ENCODE results near the gene ACAD9.

Gene ACAD9

DNA sequence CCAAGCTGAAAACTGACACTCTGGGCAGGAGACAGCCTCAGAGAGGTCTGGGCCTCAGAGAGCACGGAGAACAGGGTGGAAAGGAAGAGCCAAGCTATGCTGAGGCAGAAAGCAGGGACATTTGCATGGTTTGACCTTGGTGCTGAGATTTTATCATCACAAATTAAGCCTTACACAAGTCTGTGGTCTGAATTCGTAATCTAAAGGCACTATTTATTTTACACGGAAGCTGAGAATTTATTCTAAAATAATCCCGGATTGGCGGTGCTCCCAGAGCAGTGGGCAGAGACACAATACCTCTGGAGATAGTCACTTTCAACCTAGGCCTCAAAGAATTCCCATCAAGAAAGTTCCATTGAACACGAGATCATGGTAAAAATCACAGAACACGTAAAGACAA lies 67.0 kb downstream of the ACAD9 start:
- no peak overlapping the region for H3K9ac ChIP-seq (ENCODE audit: low read depth, low read length)
- no peak overlapping the region for H3K27ac ChIP-seq (ENCODE audit: low read length)
- H3K27me3 ChIP-seq (ENCODE audit: insufficient read depth, low read length), result no peaks in the 10 kb centered on the region
- H3K9me3 ChIP-seq (ENCODE audit: insufficient read depth, low read depth, low read length), result no peaks in the 10 kb centered on the region
- no peaks in the 10 kb centered on the region for H3K4me1 ChIP-seq (ENCODE audit: insufficient read depth, low read length)
- no peak overlapping the region for H3K4me3 ChIP-seq (ENCODE audit: low read length)
- H3K36me3 ChIP-seq (ENCODE audit: insufficient read depth, low read depth, low read length), result no peaks in the 10 kb centered on the region

- H3K9ac ChIP-seq (ENCODE audit: low read depth, low read length), result no peak overlapping the region
- no peaks in the 10 kb centered on the region for H3K27me3 ChIP-seq (ENCODE audit: insufficient read depth, low read length)
- no peak overlapping the region for H3K4me3 ChIP-seq (ENCODE audit: low read length)
- no peaks in the 10 kb centered on the region for H3K4me1 ChIP-seq (ENCODE audit: insufficient read depth, low read length)
- H3K27ac ChIP-seq (ENCODE audit: low read length), result no peak overlapping the region
- peaks cover 8% of the 10 kb centered on the region; the same call in 1 of the 2 replicates for H3K9me3 ChIP-seq (ENCODE audit: insufficient read depth, low read depth, low read length)
- no peaks in the 10 kb centered on the region for H3K36me3 ChIP-seq (ENCODE audit: insufficient read depth, low read depth, low read length)
Measured at GRCh38 chr3:128949158-128949557, 69.7 kb downstream of the ACAD9 start.

DNA sequence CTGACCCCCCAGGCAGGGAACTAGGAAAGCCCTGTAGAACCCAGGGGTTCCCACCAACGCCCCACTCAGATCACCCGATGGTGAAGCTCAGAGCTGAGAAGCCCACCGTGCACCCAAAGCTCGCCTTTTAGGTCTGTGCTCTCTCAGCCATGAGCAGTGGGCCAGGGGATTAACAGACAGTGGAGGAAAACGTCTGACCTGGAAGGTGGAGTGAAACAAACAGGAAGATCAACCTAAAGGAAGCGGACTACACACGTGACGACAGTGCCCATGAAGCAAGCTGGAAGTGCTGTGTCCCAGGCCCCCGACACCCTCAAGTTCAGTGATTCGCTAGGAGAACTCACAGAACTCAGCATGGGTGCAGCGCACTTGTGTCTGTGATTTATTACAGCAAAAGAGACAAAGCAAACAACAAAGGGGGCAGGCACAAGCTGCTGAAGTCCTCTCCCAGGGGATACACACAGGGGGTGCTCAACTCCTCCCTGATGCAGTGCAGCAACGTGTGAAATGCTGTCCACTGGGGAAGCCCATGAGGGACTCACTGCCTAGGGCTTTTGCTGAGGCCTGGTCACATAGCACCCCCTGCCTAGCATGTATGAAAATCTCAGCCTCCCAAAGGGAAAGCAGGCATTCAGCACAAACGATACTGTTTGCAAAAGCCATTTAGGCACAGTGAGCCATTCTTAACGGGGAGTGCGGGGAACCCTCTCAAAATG lies 71.0 kb downstream of the ACAD9 start:
- H3K36me3 ChIP-seq (ENCODE audit: insufficient read depth, low read depth, low read length), result no peaks in the 10 kb centered on the region
- no peaks in the 10 kb centered on the region for H3K4me1 ChIP-seq (ENCODE audit: insufficient read depth, low read length)
- peaks cover 8% of the 10 kb centered on the region; the same call in 1 of the 2 replicates for H3K9me3 ChIP-seq (ENCODE audit: insufficient read depth, low read depth, low read length)
- no peak overlapping the region for H3K27ac ChIP-seq (ENCODE audit: low read length)
- no peak overlapping the region for H3K4me3 ChIP-seq (ENCODE audit: low read length)
- no peak overlapping the region for H3K9ac ChIP-seq (ENCODE audit: low read depth, low read length)
- H3K27me3 ChIP-seq (ENCODE audit: insufficient read depth, low read length), result no peaks in the 10 kb centered on the region

GRCh38 chr3:128956440-128956839 lies 77.0 kb downstream of the ACAD9 start:
- Histone ChIP-seq H3K9me3 (ENCODE audit: insufficient read depth, low read depth, low read length) (peaks cover 13% of the 10 kb centered on the region; the same call in 1 of the 2 replicates), H3K4me3 (ENCODE audit: low read length) (no peak overlapping the region), H3K27me3 (ENCODE audit: insufficient read depth, low read length) (no peaks in the 10 kb centered on the region), H3K36me3 (ENCODE audit: insufficient read depth, low read depth, low read length) (no peaks in the 10 kb centered on the region), H3K27ac (ENCODE audit: low read length) (no peak overlapping the region), H3K9ac (ENCODE audit: low read depth, low read length) (no peak overlapping the region), H3K4me1 (ENCODE audit: insufficient read depth, low read length) (no peaks in the 10 kb centered on the region)
